ENCODE data around the gene S100A2. TPM values are rescaled to one million over a fixed set of nuclear protein-coding genes. Genes with fewer than 3 reads are reported as not detected.

Gene S100A2
- total and polyA plus RNA-seq, 2 of the 8 experiments (the other 6 are each of a cell fraction or from before 2014, with no cell fraction given), result 0.86 TPM; not detected in 1

GRCh38 chr1:153566414-153567371 lies 1.0 kb upstream of the S100A2 start (continued):
- TF ChIP-seq CBX5 (IDR thresholded peaks at IDR 0.05; ENCODE audit: low read depth, low read length) (no peak), EGR1 (IDR thresholded peaks at IDR 0.05; ENCODE audit: borderline replicate concordance, low read depth, low read length) (no peak), ATF3 (IDR thresholded peaks at IDR 0.05; ENCODE audit: insufficient read depth, low read depth, low read length) (peak; percentile 55; the same call in 1 of the 2 replicates), RFX5 (IDR thresholded peaks at IDR 0.05; ENCODE audit: borderline replicate concordance, low read depth, low read length) (no peak), SAP30 (IDR thresholded peaks at IDR 0.05; ENCODE audit: insufficient read depth, insufficient replicate concordance, low read length) (no peak), CHD2 (IDR thresholded peaks at IDR 0.05; ENCODE audit: low read length) (no peak; the same call in 1 of the 2 replicates), KDM1A (IDR thresholded peaks at IDR 0.05; ENCODE audit: borderline replicate concordance, low read length) (no peak), FOSL1 (IDR thresholded peaks at IDR 0.05; ENCODE audit: insufficient read depth, low read depth, low read length) (0 out of 2 replicates have a peak, but pooled peaks have one; percentile 5), CHD1 (IDR thresholded peaks at IDR 0.05; ENCODE audit: low read depth, low read length) (no peak), JUND (IDR thresholded peaks at IDR 0.05; ENCODE audit: low read length) (peak; percentile 99), RBBP5 (IDR thresholded peaks at IDR 0.05; ENCODE audit: borderline replicate concordance, low read depth, low read length) (peak; percentile 30; the same call in 1 of the 2 replicates), HDAC6 (IDR thresholded peaks at IDR 0.05; ENCODE audit: low read depth, low read length) (no peak), POLR2AphosphoS5 (IDR thresholded peaks at IDR 0.05; ENCODE audit: low read depth, low read length) (no peak), TAF7 (optimal IDR thresholded peaks at IDR 0.05; ENCODE audit: borderline replicate concordance, low read depth, low read length) (peak; percentile 49), SRF (IDR thresholded peaks at IDR 0.05; ENCODE audit: low read depth, low read length) (no peak)
